ENCODE results near the gene DNAJB1.

- TF ChIP-seq, protein P1, sequence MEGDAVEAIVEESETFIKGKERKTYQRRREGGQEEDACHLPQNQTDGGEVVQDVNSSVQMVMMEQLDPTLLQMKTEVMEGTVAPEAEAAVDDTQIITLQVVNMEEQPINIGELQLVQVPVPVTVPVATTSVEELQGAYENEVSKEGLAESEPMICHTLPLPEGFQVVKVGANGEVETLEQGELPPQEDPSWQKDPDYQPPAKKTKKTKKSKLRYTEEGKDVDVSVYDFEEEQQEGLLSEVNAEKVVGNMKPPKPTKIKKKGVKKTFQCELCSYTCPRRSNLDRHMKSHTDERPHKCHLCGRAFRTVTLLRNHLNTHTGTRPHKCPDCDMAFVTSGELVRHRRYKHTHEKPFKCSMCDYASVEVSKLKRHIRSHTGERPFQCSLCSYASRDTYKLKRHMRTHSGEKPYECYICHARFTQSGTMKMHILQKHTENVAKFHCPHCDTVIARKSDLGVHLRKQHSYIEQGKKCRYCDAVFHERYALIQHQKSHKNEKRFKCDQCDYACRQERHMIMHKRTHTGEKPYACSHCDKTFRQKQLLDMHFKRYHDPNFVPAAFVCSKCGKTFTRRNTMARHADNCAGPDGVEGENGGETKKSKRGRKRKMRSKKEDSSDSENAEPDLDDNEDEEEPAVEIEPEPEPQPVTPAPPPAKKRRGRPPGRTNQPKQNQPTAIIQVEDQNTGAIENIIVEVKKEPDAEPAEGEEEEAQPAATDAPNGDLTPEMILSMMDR (conservative IDR thresholded peaks at IDR 0.05; ENCODE audit: low read length), result no peak
- no peak for TF ChIP-seq EZH2phosphoT487 (IDR thresholded peaks at IDR 0.05; ENCODE audit: borderline replicate concordance)
These were observed 43.4 kb downstream of the DNAJB1 start for GRCh38 chr19:14474827-14475226.

Measured in Loucy (cell line).